HG03039 (cell line): ENCODE measurements around the gene TRAF2.

Source experiments
- ATAC-seq: cut with Tn5 transposase; IDR thresholded peaks from one replicate; pipeline ENCODE4 v1.9.1; 2021; ENCODE audit warnings: mild to moderate bottlenecking, moderate library complexity; ENCODE audit not compliant: unreplicated experiment

TRAF2 gene

GRCh38 chr9:136973618-136974617 is 87.6 kb downstream of the TRAF2 start:
- ATAC-seq, result no peak

GRCh38 chr9:136974817-136975535 is 88.7 kb downstream of the TRAF2 start:
- no peak for ATAC-seq

- no peak for ATAC-seq
These were observed 89.3 kb downstream of the TRAF2 start for GRCh38 chr9:136975644-136976043.
